Neural cell (in vitro differentiated cells): Measurements from ENCODE around the gene IGLL5. TPM values are rescaled to one million over a fixed set of nuclear protein-coding genes. Genes with fewer than 3 reads are reported as not detected.

ENCODE experiments used
- H2AFZ ChIP-seq: fragments of 200-600, 300-800 bp; sonication (generic), shearing (Covaris generic); 2 replicates; pipeline ENCODE4 v1.6.0; 2014; ENCODE audit warnings: low read depth, mild to moderate bottlenecking, antibody characterized with exemption, low read length, moderate library complexity
- H3F3A ChIP-seq: fragments of 200-600 bp; shearing (Covaris generic); 2 replicates; pipeline ENCODE4 v1.6.1; 2016; ENCODE audit warnings: mild to moderate bottlenecking, moderate library complexity, mixed read lengths, antibody characterized with exemption, low read length; ENCODE audit not compliant: insufficient read depth, poor library complexity, severe bottlenecking
- H3K27ac ChIP-seq: fragments of 200-600, 300-800 bp; sonication (generic), shearing (Covaris generic); 2 replicates; pipeline ENCODE4 v1.5.1; 2014; ENCODE audit warnings: mild to moderate bottlenecking, low read length, moderate library complexity
- H3K27me3 ChIP-seq: fragments of 300-800, 200-600 bp; sonication (generic), shearing (Covaris generic); 2 replicates; pipeline ENCODE4 v1.6.0; 2014; ENCODE audit warnings: mild to moderate bottlenecking, low read depth, low read length, moderate library complexity; ENCODE audit not compliant: insufficient read depth
- H3K36me3 ChIP-seq: fragments of 300-800, 200-600 bp; sonication (generic), shearing (Covaris generic); 2 replicates; pipeline ENCODE4 v1.5.1; 2014; ENCODE audit warnings: mild to moderate bottlenecking, antibody characterized with exemption, low read length, moderate library complexity; ENCODE audit not compliant: insufficient read depth
- H3K4me2 ChIP-seq: fragments of 300-800, 200-600 bp; sonication (generic), shearing (Covaris generic); 2 replicates; pipeline ENCODE4 v1.6.0; 2014; ENCODE audit warnings: mild to moderate bottlenecking, low read length
- H3K4me3 ChIP-seq: fragments of 300-800, 200-600 bp; sonication (generic), shearing (Covaris generic); 2 replicates; pipeline ENCODE4 v1.5.1; 2014; ENCODE audit warnings: mild to moderate bottlenecking, low read length, moderate library complexity
- H3K79me2 ChIP-seq: fragments of 200-600 bp; shearing (Covaris generic); replicated peaks from 2 replicates; pipeline ENCODE4 v1.6.0; 2014; ENCODE audit warnings: mild to moderate bottlenecking, low read length, moderate library complexity; ENCODE audit not compliant: insufficient read depth
- H3K9ac ChIP-seq: fragments of 300-800, 200-600 bp; sonication (generic), shearing (Covaris generic); 2 replicates; pipeline ENCODE4 v1.6.1; 2016; ENCODE audit warnings: mild to moderate bottlenecking, low read length, mixed read lengths
- H3K9me2 ChIP-seq: fragments of 200-600 bp; shearing (Covaris generic); 2 replicates; pipeline ENCODE4 v1.6.1; 2016; ENCODE audit warnings: mild to moderate bottlenecking, low read length, mixed read lengths; ENCODE audit not compliant: insufficient read depth
- H3K9me3 ChIP-seq: fragments of 200-600, 300-800 bp; sonication (generic), shearing (Covaris generic); 2 replicates; pipeline ENCODE4 v1.6.1; 2016; ENCODE audit warnings: mild to moderate bottlenecking, mixed run types, low read length, moderate library complexity, mixed read lengths
- H4K20me1 ChIP-seq: fragments of 200-600 bp; shearing (Covaris generic); 2 replicates; pipeline ENCODE4 v1.6.1; 2016; ENCODE audit warnings: mild to moderate bottlenecking, mixed run types; ENCODE audit not compliant: insufficient read depth
- CTCF ChIP-seq: fragments of 450-650 bp; IDR thresholded peaks from 2 replicates; pipeline ENCODE4 v1.5.1; 2014; ENCODE audit warnings: antibody characterized with exemption, mild to moderate bottlenecking, moderate library complexity; ENCODE audit not compliant: poor library complexity, severe bottlenecking
- EP300 ChIP-seq: fragments of 450-650 bp; conservative IDR thresholded peaks from 2 replicates; pipeline ENCODE4 v1.6.1; 2014; ENCODE audit warnings: antibody characterized with exemption, mild to moderate bottlenecking, moderate library complexity; ENCODE audit not compliant: poor library complexity, severe bottlenecking
- EZH2 ChIP-seq: fragments of 200-600, 300-800 bp; shearing (Covaris generic), sonication (generic); IDR thresholded peaks from 2 replicates; pipeline ENCODE4 v1.6.1; 2014; ENCODE audit warnings: antibody characterized with exemption, low read length, borderline replicate concordance, mild to moderate bottlenecking; ENCODE audit not compliant: insufficient read depth, poor library complexity, severe bottlenecking
- MXI1 ChIP-seq: fragments of 450-650 bp; conservative IDR thresholded peaks from 2 replicates; pipeline ENCODE4 v1.6.1; 2014; ENCODE audit warnings: antibody characterized with exemption, mild to moderate bottlenecking; ENCODE audit not compliant: poor library complexity, severe bottlenecking
- POLR2AphosphoS5 ChIP-seq: IDR thresholded peaks from 2 replicates; pipeline ENCODE4 v1.6.1; 2012
- RAD21 ChIP-seq: fragments of 450-650 bp; conservative IDR thresholded peaks from 2 replicates; pipeline ENCODE4 v1.6.1; 2014; ENCODE audit warnings: antibody characterized with exemption, mild to moderate bottlenecking, moderate library complexity
- REST ChIP-seq: IDR thresholded peaks from 2 replicates; pipeline ENCODE4 v1.6.1; 2012; ENCODE audit warnings: borderline replicate concordance
- SMC3 ChIP-seq: fragments of 450-650 bp; conservative IDR thresholded peaks from 2 replicates; pipeline ENCODE4 v1.6.1; 2014; ENCODE audit warnings: antibody characterized with exemption, mild to moderate bottlenecking, moderate library complexity; ENCODE audit not compliant: poor library complexity
- TAF1 ChIP-seq: IDR thresholded peaks from 2 replicates; pipeline ENCODE4 v1.6.1; 2012; ENCODE audit warnings: low read depth
- polyA minus RNA-seq: library from RNA; depleted of rRNA, polyadenylated mRNA; stranded (reverse); fragments of >200 nt; gene quantifications from 2 replicates; pipeline ENCODE4 v1.2.3, GENCODE V29; 2014
- polyA plus RNA-seq: library from polyadenylated mRNA; depleted of rRNA; stranded (reverse); fragments of >200 nt; gene quantifications from 2 replicates; pipeline ENCODE4 v1.2.3, GENCODE V29; 2014

The IGLL5 gene
- polyA plus RNA-seq (0.19 TPM in 1 of 2 replicates, not detected in the other), polyA minus RNA-seq (not detected in 2 replicates)

- no peak within 1 kb of the TSS for H2AFZ ChIP-seq
- no peaks in the 10 kb centered on the region for H3K36me3 ChIP-seq
- H3K4me2 ChIP-seq: no peak within 1 kb of the TSS
- TF ChIP-seq SMC3 (no peak), TAF1 (no peak), EP300 (no peak), RAD21 (no peak), EZH2 (no peak), POLR2AphosphoS5 (no peak), REST (no peak), CTCF (no peak), MXI1 (no peak)
- no peak within 1 kb of the TSS for H3K9ac ChIP-seq
- H3K9me3 ChIP-seq: no peaks in the 10 kb centered on the region
- H3K79me2 ChIP-seq: no peaks in the 10 kb centered on the region
- H3K4me3 ChIP-seq: no peak within 1 kb of the TSS
- H3K9me2 ChIP-seq: no peaks in the 10 kb centered on the region
- no peaks in the 10 kb centered on the region for H4K20me1 ChIP-seq
- H3F3A ChIP-seq: no peaks in the 10 kb centered on the region
- no peaks in the 10 kb centered on the region for H3K27me3 ChIP-seq
- no peak within 1 kb of the TSS for H3K27ac ChIP-seq
Measured at GRCh38 chr22:22887621-22888503, at the start of gene IGLL5. Gene IGLL5 (plus strand): TSS chr22:22887816. CDS start chr22:22888054, 238 bp downstream.

GRCh38 chr22:22838148-22838786, 49.3 kb upstream of the IGLL5 start:
- no peak for TF ChIP-seq TAF1
- no peak for TF ChIP-seq CTCF
- TF ChIP-seq POLR2AphosphoS5: no peak
- no peak for TF ChIP-seq RAD21
- no peak for TF ChIP-seq REST
- no peak overlapping the region for H3K4me2 ChIP-seq
- no peaks in the 10 kb centered on the region for H4K20me1 ChIP-seq
- no peaks in the 10 kb centered on the region for H3K79me2 ChIP-seq
- no peaks in the 10 kb centered on the region for H3K9me3 ChIP-seq
- no peak overlapping the region for H3K4me3 ChIP-seq
- H3K27me3 ChIP-seq: no peaks in the 10 kb centered on the region
- no peaks in the 10 kb centered on the region for H3K36me3 ChIP-seq
- no peak overlapping the region for H3K27ac ChIP-seq
- H3K9ac ChIP-seq: no peak overlapping the region
- H2AFZ ChIP-seq: no peak overlapping the region
- no peaks in the 10 kb centered on the region for H3K9me2 ChIP-seq
- H3F3A ChIP-seq: no peaks in the 10 kb centered on the region
